ENCODE data around the gene GSS.
A peak's percentile ranks its signal among the peaks of the same experiment; 100 is the strongest.

Gene GSS

DNA sequence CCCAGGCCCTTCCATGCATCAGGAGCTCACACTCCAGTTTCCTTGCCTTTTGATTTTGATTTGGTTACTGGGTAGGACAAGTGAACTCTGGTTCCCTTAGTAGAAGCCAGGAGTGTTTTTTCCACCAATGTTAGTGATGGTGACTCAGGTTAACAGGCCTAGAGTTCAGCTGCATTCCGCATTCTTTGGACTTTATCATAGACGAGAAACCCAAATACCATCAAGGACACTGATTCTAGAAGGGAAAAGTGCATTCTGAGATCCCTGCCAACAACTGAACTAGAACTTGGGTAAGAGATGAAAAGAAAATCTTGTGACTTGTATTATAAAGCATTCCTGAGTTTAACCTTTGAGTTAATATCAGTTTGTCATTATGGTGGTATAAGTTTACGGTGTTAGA lies 8.9 kb downstream of the GSS start:
- DNase-seq (ENCODE audit: low read depth): peak; percentile 25

DNA sequence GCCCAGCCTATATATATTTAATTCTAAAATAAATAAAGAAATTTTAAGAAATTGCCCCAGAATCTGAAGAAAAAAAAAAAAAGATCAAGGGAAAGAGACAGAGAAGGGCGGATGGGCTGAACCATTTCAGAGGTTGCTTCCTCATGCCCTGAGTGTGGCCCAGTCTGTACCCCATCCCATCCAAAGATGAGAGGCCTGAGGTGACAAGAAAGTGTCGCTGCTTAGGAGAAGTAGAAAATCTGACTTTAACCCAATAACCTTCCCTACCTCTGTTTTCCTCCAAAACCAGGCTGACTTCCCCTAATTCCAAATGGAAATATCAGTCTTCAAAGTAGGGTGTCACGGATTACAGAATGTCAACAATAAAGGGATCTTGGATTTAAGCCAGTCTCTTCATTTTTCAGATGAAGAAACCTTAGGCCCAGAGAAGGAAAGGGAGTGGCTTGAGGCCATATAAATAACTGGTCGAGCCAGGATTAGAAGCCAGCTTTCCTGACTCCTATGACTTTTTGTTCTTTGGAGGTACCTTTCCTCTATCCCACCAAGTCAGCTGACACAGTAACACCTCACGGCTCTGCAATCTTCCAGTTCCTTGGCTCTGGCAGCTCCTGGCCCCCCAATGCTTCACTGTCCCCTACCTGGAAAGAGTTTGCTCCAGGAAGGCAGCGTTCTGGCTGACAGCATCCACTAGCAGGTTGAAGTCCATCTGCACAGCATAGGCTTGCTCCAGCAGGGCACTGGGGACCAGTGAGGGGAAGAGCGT lies 10.1 kb downstream of the GSS start:
- DNase-seq (ENCODE audit: low read depth): no peak

DNA sequence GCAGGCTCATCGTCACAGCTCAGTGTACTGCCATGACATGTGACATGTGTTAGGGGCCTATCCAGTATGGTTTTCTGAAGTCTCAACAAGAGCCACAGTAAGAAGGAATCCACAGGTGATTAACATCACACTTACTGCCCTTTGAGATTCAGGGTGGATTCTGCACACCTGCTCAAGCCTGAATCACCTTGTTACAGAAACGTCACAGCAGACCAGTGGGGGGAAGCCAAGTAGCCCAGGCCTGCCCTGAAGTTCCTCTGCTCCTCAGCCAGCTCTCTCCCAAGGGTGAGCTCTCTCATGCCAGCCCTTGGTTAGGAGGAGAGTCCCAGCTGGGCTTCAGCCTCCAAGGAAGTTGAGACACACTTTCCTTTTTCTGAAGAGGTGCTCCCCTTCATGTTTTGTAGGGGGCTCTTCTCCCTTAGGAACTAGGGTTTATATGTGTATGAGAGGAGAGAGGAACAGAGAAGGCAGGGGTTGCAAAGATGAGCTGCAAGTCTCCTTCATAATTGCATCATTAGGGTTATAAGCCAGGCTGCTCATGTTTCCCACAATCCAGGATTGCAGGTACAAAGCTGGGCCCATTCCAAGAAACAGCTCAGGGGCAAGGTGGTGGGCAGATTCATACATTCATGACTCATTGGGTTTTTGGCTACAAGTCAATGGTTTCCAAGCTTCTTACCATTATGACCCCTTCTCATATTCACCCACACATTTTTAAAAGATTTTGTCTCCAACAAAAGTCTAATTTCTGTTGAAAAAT lies 11.6 kb downstream of the GSS start:
- DNase-seq (ENCODE audit: low read depth): no peak

- no peak for DNase-seq (ENCODE audit: low read depth)
Observed at GRCh38 chr20:34942301-34942700, 13.3 kb downstream of the GSS start.

- no peak for DNase-seq (ENCODE audit: low read depth)
Observed at GRCh38 chr20:34941226-34941625, 14.4 kb downstream of the GSS start.

GRCh38 chr20:34940081-34940481 lies 15.5 kb downstream of the GSS start:
- no peak for DNase-seq (ENCODE audit: low read depth)

GRCh38 chr20:34938466-34939163 lies 17.0 kb downstream of the GSS start:
- no peak for DNase-seq (ENCODE audit: low read depth)

DNA sequence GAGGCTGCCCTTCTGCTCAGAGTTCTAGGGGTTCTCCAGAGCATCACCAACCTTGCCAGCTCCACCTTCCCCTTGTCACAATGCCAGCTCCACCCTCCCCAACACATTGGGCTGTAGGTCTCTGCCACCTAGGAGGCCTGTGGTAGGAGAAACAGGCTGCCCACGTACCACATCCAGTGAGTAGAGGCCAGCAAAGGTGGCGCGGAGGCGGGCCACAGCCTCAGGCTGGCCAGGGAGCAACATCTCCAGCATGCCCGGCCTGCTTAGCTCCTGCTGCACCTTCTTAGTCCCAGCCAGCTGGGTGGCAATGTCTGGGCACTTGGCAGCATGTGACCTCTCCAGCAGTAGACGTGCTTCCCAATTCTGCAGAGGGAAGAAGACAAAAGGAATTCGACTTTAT lies 23.8 kb downstream of the GSS start:
- no peak for DNase-seq (ENCODE audit: low read depth)

- DNase-seq (ENCODE audit: low read depth): no peak
Observed at GRCh38 chr20:34928411-34928810, 27.2 kb downstream of the GSS start.

- peak; percentile 80 for DNase-seq (ENCODE audit: low read depth)
Observed at GRCh38 chr20:34927736-34928135, 27.9 kb downstream of the GSS start.

DNA sequence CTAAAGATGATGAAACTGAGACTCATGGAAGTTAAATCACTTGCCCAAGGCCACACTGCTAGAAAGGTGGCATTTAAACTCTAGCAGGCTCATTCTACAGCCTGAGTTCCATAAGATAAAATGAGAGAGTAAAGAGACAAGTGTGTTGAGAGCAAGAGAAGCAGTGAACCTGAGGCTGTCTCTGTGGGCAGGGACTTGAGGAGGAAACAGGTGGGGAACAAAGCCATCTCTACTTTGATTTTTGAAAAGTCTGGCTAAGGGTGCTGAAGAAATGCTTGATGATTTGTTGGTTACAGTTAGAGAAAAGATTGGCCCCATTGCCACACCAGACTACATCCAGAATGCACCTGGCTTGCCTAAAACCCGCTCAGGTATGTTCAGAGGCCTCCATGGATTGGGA lies 29.0 kb downstream of the GSS start:
- DNase-seq (ENCODE audit: low read depth): no peak

GRCh38 chr20:34925981-34926380 lies 29.6 kb downstream of the GSS start:
- DNase-seq (ENCODE audit: low read depth): no peak

DNA sequence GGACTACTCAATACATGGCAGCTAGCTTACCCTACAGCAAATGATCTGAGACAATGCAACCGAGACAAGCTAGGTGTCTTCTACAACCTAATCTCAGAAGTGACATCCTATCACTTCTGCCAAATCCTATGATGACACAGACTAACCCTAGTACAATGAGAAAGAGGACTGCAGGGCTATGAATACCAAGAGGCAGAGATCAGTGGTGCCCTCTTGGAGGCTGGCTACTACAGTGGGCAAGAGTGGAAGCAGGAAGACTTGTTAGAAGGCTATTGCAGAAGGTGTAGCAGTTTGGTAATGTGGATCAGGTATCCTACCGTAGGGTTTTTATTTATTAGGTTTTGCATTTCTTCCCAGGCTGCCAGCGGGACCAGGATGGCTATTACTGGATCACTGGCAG lies 30.3 kb downstream of the GSS start:
- DNase-seq (ENCODE audit: low read depth): no peak

GRCh38 chr20:34923414-34923813 lies 32.2 kb downstream of the GSS start:
- no peak for DNase-seq (ENCODE audit: low read depth)

GRCh38 chr20:34922654-34923381 lies 32.8 kb downstream of the GSS start:
- DNase-seq (ENCODE audit: low read depth): peak; percentile 86

DNA sequence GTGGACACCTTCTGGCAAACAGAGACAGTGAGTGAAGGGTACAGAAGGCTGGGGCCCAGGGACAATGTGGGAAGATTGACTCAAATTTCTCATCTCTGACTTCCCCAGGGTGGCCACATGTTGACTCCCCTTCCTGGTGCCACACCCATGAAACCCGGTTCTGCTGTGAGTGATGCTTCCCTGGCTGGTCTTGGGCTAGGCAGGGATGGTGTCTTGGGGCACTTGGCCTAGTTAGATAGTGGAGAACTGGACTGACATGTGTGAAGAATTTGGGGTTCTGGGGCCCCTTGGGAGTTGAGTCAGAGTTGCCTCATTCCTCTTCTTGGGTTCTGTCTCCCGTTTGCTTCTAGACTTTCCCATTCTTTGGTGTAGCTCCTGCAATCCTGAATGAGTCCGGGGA lies 34.2 kb downstream of the GSS start:
- DNase-seq (ENCODE audit: low read depth): no peak

GRCh38 chr20:34920055-34920454 lies 35.6 kb downstream of the GSS start:
- no peak for DNase-seq (ENCODE audit: low read depth)

DNA sequence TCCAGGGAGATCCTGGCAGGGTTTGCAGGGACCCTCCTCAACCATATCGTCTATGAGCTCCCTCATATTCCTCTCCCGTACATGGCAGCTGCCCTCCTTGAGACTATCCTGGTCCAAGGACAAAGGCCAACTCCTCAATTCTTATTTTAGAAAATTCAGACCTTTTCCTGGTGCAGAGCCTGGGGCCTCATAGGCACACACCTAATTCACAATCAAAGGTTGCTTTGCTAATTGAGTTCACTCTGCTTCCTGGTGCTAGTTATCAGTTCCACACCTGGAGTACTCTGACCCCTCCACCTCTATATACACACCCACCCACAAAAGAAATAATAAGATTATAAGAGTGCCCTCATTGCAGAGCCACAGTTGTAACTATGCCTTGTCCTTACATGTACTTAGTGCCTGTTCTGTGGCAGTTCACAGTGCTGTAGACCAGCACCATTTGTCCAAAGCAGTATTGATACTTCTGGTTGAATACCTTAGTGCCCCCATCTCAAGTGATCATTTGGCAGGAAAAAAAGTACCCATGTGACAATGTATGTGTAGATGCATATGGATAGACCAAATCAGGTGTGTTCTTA lies 38.7 kb downstream of the GSS start:
- DNase-seq (ENCODE audit: low read depth): no peak

DNA sequence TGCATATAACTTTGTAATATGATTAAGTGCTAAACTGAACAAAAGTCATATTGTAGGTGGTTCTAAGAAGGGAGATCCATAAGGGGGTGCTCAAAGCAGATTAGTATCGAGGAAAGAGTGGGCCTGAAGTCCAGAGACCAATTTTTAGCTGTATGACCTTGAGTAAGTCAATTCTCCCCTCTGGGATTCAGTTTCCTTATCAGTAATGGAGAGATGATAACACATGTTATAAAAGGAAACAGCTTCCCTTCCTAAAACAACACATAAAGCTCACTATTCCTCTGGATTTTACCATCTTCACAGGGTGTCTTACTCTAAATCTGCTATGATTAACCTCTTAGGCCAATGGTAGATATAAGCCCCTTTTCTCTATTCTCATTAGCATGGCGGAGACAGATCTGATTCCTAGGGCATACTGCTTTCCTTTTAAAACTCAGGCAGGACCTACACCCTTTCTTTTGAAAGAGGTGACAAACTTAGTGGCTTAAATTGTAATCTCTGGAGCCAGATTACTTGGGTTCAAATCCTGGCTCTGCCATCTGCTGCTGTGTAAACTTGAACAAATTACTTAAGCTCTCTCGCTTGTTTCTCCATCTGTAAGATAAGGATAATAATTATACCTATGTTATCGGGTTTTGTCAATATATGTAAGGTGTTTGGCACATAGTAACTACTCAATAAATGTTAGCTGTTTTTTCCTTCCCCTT lies 39.7 kb downstream of the GSS start:
- no peak for DNase-seq (ENCODE audit: low read depth)

- no peak for DNase-seq (ENCODE audit: low read depth)
Observed at GRCh38 chr20:34915131-34915530, 40.5 kb downstream of the GSS start.
